CD14-positive monocyte (primary cell): ENCODE results near the gene LRRC10B. TPM values are rescaled to one million over a fixed set of nuclear protein-coding genes. Genes with fewer than 3 reads are reported as not detected.

Experiments used
- DNase-seq, 3 donors: peaks; one replicate each; pipeline ENCODE4 v3.0.0-alpha.2; 2011 to 2022
- H2AFZ ChIP-seq: 2 replicates; pipeline ENCODE4 v1.6.0; 2012; ENCODE audit warnings: mild to moderate bottlenecking, low read depth, low read length, inconsistent platforms; ENCODE audit not compliant: insufficient read depth, poor library complexity, severe bottlenecking
- H3K27ac ChIP-seq, 2 donors: 1 replicate in 1 of 2; 2 replicates in 1 of 2; pipeline ENCODE4 v1.5.1; 2012 to 2013; ENCODE audit warnings: low read length in 2 of 2, control low read depth in 1 of 2, inconsistent platforms in 1 of 2, low read depth in 1 of 2, mild to moderate bottlenecking in 1 of 2
- H3K27me3 ChIP-seq, 2 donors: one replicate each; pipeline versions ENCODE4 v1.6.0 to v1.6.1; 2011 to 2013; ENCODE audit warnings: low read length in 2 of 2; ENCODE audit not compliant: control insufficient read depth in 2 of 2, insufficient read depth in 2 of 2
- H3K36me3 ChIP-seq, 2 donors: replicated peaks in 1 of 2; 1 replicate in 1 of 2; 2 replicates in 1 of 2; pipeline versions ENCODE4 v1.5.1 to v1.6.1; 2012 to 2013; ENCODE audit warnings: low read length in 2 of 2, control low read depth in 1 of 2, inconsistent platforms in 1 of 2, mild to moderate bottlenecking in 1 of 2; ENCODE audit not compliant: insufficient read depth in 2 of 2, control insufficient read depth in 1 of 2
- H3K4me1 ChIP-seq, 2 donors: 1 replicate in 1 of 2; 2 replicates in 1 of 2; pipeline versions ENCODE4 v1.5.1 to v1.6.1; 2012 to 2013; ENCODE audit warnings: low read length in 2 of 2, control low read depth in 1 of 2, inconsistent platforms in 1 of 2, mild to moderate bottlenecking in 1 of 2, moderate library complexity in 1 of 2; ENCODE audit not compliant: insufficient read depth in 2 of 2, control insufficient read depth in 1 of 2
- H3K4me2 ChIP-seq: replicated peaks from 2 replicates; pipeline ENCODE3; 2012; ENCODE audit warnings: low read length, moderate library complexity, mild to moderate bottlenecking; ENCODE audit not compliant: poor library complexity, severe bottlenecking; ENCODE audit errors: extremely low read depth
- H3K4me3 ChIP-seq, 3 experiments: fragments of 200-600 bp in 1 of 3; sonication (generic) in 1 of 3; replicated peaks in 1 of 3; 1 replicate in 2 of 3; 2 replicates in 1 of 3; pipeline ENCODE4 v1.5.1; 2011 to 2013; ENCODE audit warnings: low read length in 3 of 3, mild to moderate bottlenecking in 3 of 3, control low read depth in 2 of 3, low read depth in 2 of 3, inconsistent platforms in 1 of 3, moderate library complexity in 1 of 3
- H3K79me2 ChIP-seq: 2 replicates; pipeline ENCODE4 v1.6.0; 2012; ENCODE audit warnings: mild to moderate bottlenecking, control low read depth, inconsistent platforms, low read length, moderate library complexity; ENCODE audit not compliant: insufficient read depth
- H3K9ac ChIP-seq: 2 replicates; pipeline ENCODE4 v1.6.0; 2017; ENCODE audit warnings: low read length, mild to moderate bottlenecking; ENCODE audit not compliant: insufficient read depth, poor library complexity, severe bottlenecking
- H3K9me3 ChIP-seq, 2 donors: replicated peaks in 1 of 2; 1 replicate in 1 of 2; 2 replicates in 1 of 2; pipeline versions ENCODE4 v1.5.1 to v1.6.1; 2012 to 2013; ENCODE audit warnings: low read length in 2 of 2, control low read depth in 1 of 2; ENCODE audit not compliant: control insufficient read depth in 1 of 2, insufficient read depth in 1 of 2
- H4K20me1 ChIP-seq: 2 replicates; pipeline ENCODE4 v1.6.0; 2012; ENCODE audit warnings: mild to moderate bottlenecking, low read length, control low read depth, moderate library complexity; ENCODE audit not compliant: insufficient read depth
- H3K27ac Mint-ChIP-seq, 7 donors: one replicate each; pipeline ENCODE4 v1.8.0; 2020; ENCODE audit warnings: mild to moderate bottlenecking in 7 of 7, mixed read lengths in 7 of 7, moderate library complexity in 6 of 7, inconsistent platforms in 2 of 7
- H3K27me3 Mint-ChIP-seq, 3 donors: one replicate each; pipeline ENCODE4 v1.8.0; 2021 to 2022; ENCODE audit warnings: low read depth in 3 of 3, mild to moderate bottlenecking in 3 of 3, mixed read lengths in 3 of 3, moderate library complexity in 3 of 3, inconsistent platforms in 1 of 3
- H3K36me3 Mint-ChIP-seq, 2 donors: one replicate each; pipeline ENCODE4 v1.8.0; 2020; ENCODE audit warnings: mixed read lengths in 2 of 2, inconsistent platforms in 1 of 2, mild to moderate bottlenecking in 1 of 2
- H3K4me1 Mint-ChIP-seq: one replicate; pipeline ENCODE4 v1.8.0; 2020; ENCODE audit warnings: mild to moderate bottlenecking, mixed read lengths
- H3K4me3 Mint-ChIP-seq, 2 donors: one replicate each; pipeline ENCODE4 v1.8.0; 2020; ENCODE audit warnings: mild to moderate bottlenecking in 2 of 2, mixed read lengths in 2 of 2, moderate library complexity in 1 of 2
- H3K9me3 Mint-ChIP-seq, 7 donors: one replicate each; pipeline ENCODE4 v1.8.0; 2020 to 2022; ENCODE audit warnings: mixed read lengths in 7 of 7, mild to moderate bottlenecking in 6 of 7, moderate library complexity in 6 of 7, inconsistent platforms in 2 of 7
- CTCF ChIP-seq: fragments of 200-600 bp; IDR thresholded peaks from one replicate; pipeline ENCODE4 v1.8.0; 2022; ENCODE audit warnings: antibody characterized with exemption, mild to moderate bottlenecking
- WGBS: methylation state at CpG from one replicate; pipeline ENCODE4 v1.1.5; 2013; ENCODE audit warnings: missing lambda C conversion rate; ENCODE audit not compliant: insufficient coverage; 5-methylcytosine and 5-hydroxymethylcytosine counted together
- intact Hi-C, 2 donors: fragments of 100-400 bp; cut with micrococcal nuclease; formaldehyde crosslinking; loops; one replicate each; pipeline versions ENCODE4 v1.15.0 to v1.15.1; 2023
- polyA plus RNA-seq, 3 donors: library from polyadenylated mRNA; depleted of rRNA in 1 of 3; unstranded in 2 of 3; stranded (reverse) in 1 of 3; fragments of 300-500 nt in 2 of 3; fragments of >200 nt in 1 of 3; fragmentation: Illumina TruSeq in 2 of 3; gene quantifications; 1 replicate in 2 of 3; 2 replicates in 1 of 3; pipeline ENCODE4 v1.2.3, GENCODE V29; 2012 to 2021

LRRC10B gene
- polyA plus RNA-seq, 3 donors = not detected

GRCh38 chr11:61536676-61537270 is 28.2 kb downstream of the LRRC10B start:
- Histone ChIP-seq H3K79me2 (no peaks in the 10 kb centered on the region), H2AFZ (no peak overlapping the region), H3K9ac (no peak overlapping the region), H4K20me1 (no peaks in the 10 kb centered on the region), H3K27ac (no peak overlapping the region), H3K36me3 (no peaks in the 10 kb centered on the region), H3K9me3 (no peaks in the 10 kb centered on the region), H3K4me1 (peaks cover 2 to 4% of the 10 kb centered on the region in 2 donors), H3K4me3 (no peak overlapping the region), H3K4me2 (no peak overlapping the region), H3K27me3 (peaks cover 0 to 5% of the 10 kb centered on the region in 2 donors)
- WGBS = 44% methylated on average over 1 of the region's 2 CpGs
- no peak overlapping the region for H3K4me3 Mint-ChIP-seq
- TF ChIP-seq CTCF = no peak
- peaks cover 5% of the 10 kb centered on the region for H3K4me1 Mint-ChIP-seq
- peaks cover 0 to 2% (median 0%) of the 10 kb centered on the region in 7 donors for H3K9me3 Mint-ChIP-seq
- no peak for DNase-seq
- H3K36me3 Mint-ChIP-seq = no peaks in the 10 kb centered on the region
- peaks cover 9 to 19% (median 14%) of the 10 kb centered on the region in 3 donors for H3K27me3 Mint-ChIP-seq
- no peak overlapping the region for H3K27ac Mint-ChIP-seq
- intact Hi-C loops = no loop called here

GRCh38 chr11:61537326-61537725 is 28.8 kb downstream of the LRRC10B start:
- Histone ChIP-seq H3K9ac (no peak overlapping the region), H3K27me3 (peaks cover 0 to 5% of the 10 kb centered on the region in 2 donors)
- H3K27ac Mint-ChIP-seq = no peak overlapping the region

More at GRCh38 chr11:61537326-61537725, 28.8 kb downstream of the LRRC10B start:
- Histone ChIP-seq H3K9me3 (no peaks in the 10 kb centered on the region), H2AFZ (no peak overlapping the region), H3K36me3 (no peaks in the 10 kb centered on the region), H4K20me1 (no peaks in the 10 kb centered on the region), H3K4me1 (peaks cover 3 to 6% of the 10 kb centered on the region in 2 donors), H3K79me2 (no peaks in the 10 kb centered on the region), H3K4me3 (no peak overlapping the region), H3K4me2 (no peak overlapping the region), H3K27ac (no peak overlapping the region)
- H3K4me3 Mint-ChIP-seq = no peak overlapping the region
- 89% methylated on average over 7 of the region's 8 CpGs for WGBS
- no peak for DNase-seq
- peaks cover 6% of the 10 kb centered on the region for H3K4me1 Mint-ChIP-seq
- H3K27me3 Mint-ChIP-seq = peaks cover 9 to 19% (median 14%) of the 10 kb centered on the region in 3 donors
- intact Hi-C loops = no loop called here
- H3K9me3 Mint-ChIP-seq = peaks cover 0 to 2% (median 0%) of the 10 kb centered on the region in 7 donors
- no peak for TF ChIP-seq CTCF
- no peaks in the 10 kb centered on the region for H3K36me3 Mint-ChIP-seq
